ENCODE data around the gene ASTN2. TPM values are rescaled to one million over a fixed set of nuclear protein-coding genes. Genes with fewer than 3 reads are reported as not detected.

Gene ASTN2
- polyA plus RNA-seq, 1 experiment, result 12.8 TPM

- POLR2A ChIA-PET, result no interaction called here
These were observed 180.8 kb downstream of the ASTN2 start for GRCh38 chr9:117234103-117234502.

GRCh38 chr9:117233016-117233415 is 181.8 kb downstream of the ASTN2 start:
- Histone ChIP-seq H3K27me3 (ENCODE audit: control insufficient read depth, insufficient read depth, low read length) (no peaks in the 10 kb centered on the region), H3K36me3 (ENCODE audit: control insufficient read depth, insufficient read depth, low read length) (no peaks in the 10 kb centered on the region), H3K4me3 (ENCODE audit: low read depth, low read length) (no peak overlapping the region)
- POLR2A ChIA-PET, result no interaction called here
- no peak for DNase-seq (ENCODE audit: low read depth)
- no peak for TF ChIP-seq CTCF (IDR thresholded peaks at IDR 0.05; ENCODE audit: insufficient read depth, low read depth, low read length)
- CTCF ChIA-PET, result interaction anchor here (0.6 kb wide), 1 partner anchor 339 kb away, joined by 3 read pairs; no protein-coding TSS in a partner anchor

More at GRCh38 chr9:117234103-117234502, 180.8 kb downstream of the ASTN2 start:
- DNase-seq (ENCODE audit: low read depth), result no peak
- Histone ChIP-seq H3K4me3 (ENCODE audit: low read depth, low read length) (no peak overlapping the region), H3K27me3 (ENCODE audit: control insufficient read depth, insufficient read depth, low read length) (no peaks in the 10 kb centered on the region), H3K36me3 (ENCODE audit: control insufficient read depth, insufficient read depth, low read length) (no peaks in the 10 kb centered on the region)
- TF ChIP-seq CTCF (IDR thresholded peaks at IDR 0.05; ENCODE audit: insufficient read depth, low read depth, low read length), result no peak
- CTCF ChIA-PET, result interaction anchor here (1.0 kb wide), 1 partner anchor 12 kb away, joined by 3 read pairs; no protein-coding TSS in a partner anchor

GRCh38 chr9:117232281-117232680 is 182.6 kb downstream of the ASTN2 start:
- H3K27me3 ChIP-seq (ENCODE audit: control insufficient read depth, insufficient read depth, low read length), result no peaks in the 10 kb centered on the region

GRCh38 chr9:117231012-117231411 is 183.8 kb downstream of the ASTN2 start:
- H3K27me3 ChIP-seq (ENCODE audit: control insufficient read depth, insufficient read depth, low read length), result no peaks in the 10 kb centered on the region
- H3K36me3 ChIP-seq (ENCODE audit: control insufficient read depth, insufficient read depth, low read length), result no peaks in the 10 kb centered on the region
- POLR2A ChIA-PET, result no interaction called here
- TF ChIP-seq CTCF (IDR thresholded peaks at IDR 0.05; ENCODE audit: insufficient read depth, low read depth, low read length), result no peak
- no peak for DNase-seq (ENCODE audit: low read depth)
- no peak overlapping the region for H3K4me3 ChIP-seq (ENCODE audit: low read depth, low read length)
- CTCF ChIA-PET, result no interaction called here

More at GRCh38 chr9:117232281-117232680, 182.6 kb downstream of the ASTN2 start:
- TF ChIP-seq CTCF (IDR thresholded peaks at IDR 0.05; ENCODE audit: insufficient read depth, low read depth, low read length), result no peak
- ChIA-PET POLR2A (no interaction called here), CTCF (no interaction called here)
- DNase-seq (ENCODE audit: low read depth), result no peak
- Histone ChIP-seq H3K36me3 (ENCODE audit: control insufficient read depth, insufficient read depth, low read length) (no peaks in the 10 kb centered on the region), H3K4me3 (ENCODE audit: low read depth, low read length) (no peak overlapping the region)

GRCh38 chr9:117224695-117225094 is 190.2 kb downstream of the ASTN2 start:
- POLR2A ChIA-PET, result no interaction called here
- CTCF ChIA-PET, result no interaction called here

More at GRCh38 chr9:117224695-117225094, 190.2 kb downstream of the ASTN2 start:
- H3K27me3 ChIP-seq (ENCODE audit: control insufficient read depth, insufficient read depth, low read length), result no peaks in the 10 kb centered on the region
- no peaks in the 10 kb centered on the region for H3K36me3 ChIP-seq (ENCODE audit: control insufficient read depth, insufficient read depth, low read length)
- no peak for DNase-seq (ENCODE audit: low read depth)
- no peak for TF ChIP-seq CTCF (IDR thresholded peaks at IDR 0.05; ENCODE audit: insufficient read depth, low read depth, low read length)
- no peak overlapping the region for H3K4me3 ChIP-seq (ENCODE audit: low read depth, low read length)
